C4-2B (cell line): ENCODE results near the gene DLX1.

Source experiments
- H3K27ac ChIP-seq: fragments of 450-650 bp; 2 replicates; pipeline ENCODE4 v1.5.1; 2017
- ZFX ChIP-seq: fragments of 450-650 bp; IDR thresholded peaks from 2 replicates; pipeline ENCODE4 v1.6.1; 2017
- TF ChIP-seq, protein P1 (sequence below): fragments of 450-650 bp; conservative IDR thresholded peaks from 2 replicates; pipeline ENCODE4 v1.5.1; 2017; ENCODE audit warnings: mild to moderate bottlenecking

DLX1 gene

DNA sequence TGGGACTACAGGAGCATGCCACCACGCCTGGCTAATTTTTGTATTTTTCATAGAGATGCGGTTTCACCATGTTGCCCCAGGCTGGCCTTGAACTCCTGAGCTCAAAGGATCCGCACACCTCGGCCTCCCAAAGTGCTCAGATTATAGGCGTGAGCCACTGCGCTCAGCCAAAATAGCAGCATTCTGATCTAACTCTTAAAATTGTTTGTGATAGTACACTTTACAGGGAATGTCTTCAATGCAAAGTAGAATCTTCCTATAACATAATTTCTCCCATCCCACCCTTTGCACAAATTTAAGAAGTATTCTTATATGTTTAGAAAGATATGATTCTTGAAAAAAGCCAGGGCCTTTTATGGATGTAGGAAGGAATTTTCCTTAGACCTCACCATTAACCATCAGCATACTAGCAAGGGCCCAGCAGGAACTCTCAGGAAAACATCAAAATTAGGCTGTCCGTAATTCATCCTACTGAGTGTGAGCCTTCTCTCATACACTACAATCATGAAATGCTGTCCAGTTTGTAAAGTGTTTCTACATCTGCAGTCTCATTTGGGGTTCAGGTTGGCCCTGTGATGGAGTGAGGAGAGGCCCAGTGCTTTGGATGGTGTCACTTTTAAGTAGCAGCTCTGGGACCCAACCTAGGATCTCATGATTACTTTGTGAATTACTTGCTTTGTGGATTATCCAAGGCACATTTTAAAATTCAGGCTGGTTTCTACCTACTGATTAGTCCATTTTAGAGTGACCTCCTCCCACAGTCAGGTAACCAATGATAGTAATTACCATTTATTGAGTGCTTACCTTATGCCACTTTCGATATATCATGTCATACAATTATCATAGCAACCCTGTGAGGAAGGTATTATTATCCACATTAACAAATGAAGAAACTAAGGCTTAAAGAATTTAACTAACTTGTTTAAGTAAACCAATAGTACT, 37.5 kb upstream of the DLX1 start:
- TF ChIP-seq, protein P1, sequence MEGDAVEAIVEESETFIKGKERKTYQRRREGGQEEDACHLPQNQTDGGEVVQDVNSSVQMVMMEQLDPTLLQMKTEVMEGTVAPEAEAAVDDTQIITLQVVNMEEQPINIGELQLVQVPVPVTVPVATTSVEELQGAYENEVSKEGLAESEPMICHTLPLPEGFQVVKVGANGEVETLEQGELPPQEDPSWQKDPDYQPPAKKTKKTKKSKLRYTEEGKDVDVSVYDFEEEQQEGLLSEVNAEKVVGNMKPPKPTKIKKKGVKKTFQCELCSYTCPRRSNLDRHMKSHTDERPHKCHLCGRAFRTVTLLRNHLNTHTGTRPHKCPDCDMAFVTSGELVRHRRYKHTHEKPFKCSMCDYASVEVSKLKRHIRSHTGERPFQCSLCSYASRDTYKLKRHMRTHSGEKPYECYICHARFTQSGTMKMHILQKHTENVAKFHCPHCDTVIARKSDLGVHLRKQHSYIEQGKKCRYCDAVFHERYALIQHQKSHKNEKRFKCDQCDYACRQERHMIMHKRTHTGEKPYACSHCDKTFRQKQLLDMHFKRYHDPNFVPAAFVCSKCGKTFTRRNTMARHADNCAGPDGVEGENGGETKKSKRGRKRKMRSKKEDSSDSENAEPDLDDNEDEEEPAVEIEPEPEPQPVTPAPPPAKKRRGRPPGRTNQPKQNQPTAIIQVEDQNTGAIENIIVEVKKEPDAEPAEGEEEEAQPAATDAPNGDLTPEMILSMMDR = no peak
- TF ChIP-seq ZFX = no peak
- H3K27ac ChIP-seq = no peak overlapping the region

DNA sequence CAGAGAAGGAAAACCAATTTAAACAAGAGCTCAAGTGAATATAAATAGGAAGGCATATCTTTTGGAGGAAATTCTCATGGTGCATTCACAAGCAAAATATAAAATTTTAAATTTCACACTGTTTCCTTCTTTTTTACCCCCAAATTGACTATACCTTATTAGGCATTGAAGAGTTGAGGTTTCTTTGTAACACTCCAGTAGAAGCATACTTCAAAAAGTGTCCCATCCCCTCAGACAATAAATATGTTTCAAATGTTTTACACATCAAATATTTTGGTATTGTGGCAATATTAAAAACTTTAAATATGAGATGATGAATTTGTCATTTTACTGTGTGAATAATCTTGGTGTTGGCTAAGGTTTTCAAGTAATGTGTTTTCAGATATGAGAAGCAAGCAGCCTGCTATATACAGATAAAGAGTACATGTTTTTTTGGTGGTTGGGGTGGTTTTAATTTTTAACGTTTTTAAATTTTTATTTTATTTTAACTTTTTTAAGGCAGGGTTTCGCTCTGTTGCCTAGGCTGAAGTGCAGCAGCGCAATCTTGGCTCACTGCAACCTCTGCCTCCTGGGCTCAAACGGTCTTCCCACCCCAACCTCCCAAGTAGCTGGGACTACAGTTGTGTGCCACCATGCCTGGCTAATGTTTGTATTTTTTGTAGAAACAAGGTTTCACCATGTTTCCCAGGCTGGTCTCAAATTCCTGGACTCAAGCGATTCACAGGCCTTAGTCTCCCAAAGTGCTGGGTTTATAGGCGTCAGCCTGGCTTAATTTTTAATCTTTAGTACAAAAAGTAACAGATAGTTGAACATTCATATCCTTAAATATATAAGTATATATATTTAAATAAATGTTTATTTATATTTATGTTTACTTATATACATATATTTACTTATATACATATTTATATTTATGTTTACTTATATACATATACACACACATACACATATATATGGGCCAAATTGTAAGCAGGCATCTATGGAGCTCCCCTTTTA, 36.5 kb upstream of the DLX1 start:
- TF ChIP-seq ZFX = no peak
- TF ChIP-seq, protein P1 = no peak
- H3K27ac ChIP-seq = no peak overlapping the region

- H3K27ac ChIP-seq = no peak overlapping the region
- TF ChIP-seq ZFX = no peak
- TF ChIP-seq, protein P1 = no peak
Observed at GRCh38 chr2:172049567-172050120, 35.7 kb upstream of the DLX1 start.

DNA sequence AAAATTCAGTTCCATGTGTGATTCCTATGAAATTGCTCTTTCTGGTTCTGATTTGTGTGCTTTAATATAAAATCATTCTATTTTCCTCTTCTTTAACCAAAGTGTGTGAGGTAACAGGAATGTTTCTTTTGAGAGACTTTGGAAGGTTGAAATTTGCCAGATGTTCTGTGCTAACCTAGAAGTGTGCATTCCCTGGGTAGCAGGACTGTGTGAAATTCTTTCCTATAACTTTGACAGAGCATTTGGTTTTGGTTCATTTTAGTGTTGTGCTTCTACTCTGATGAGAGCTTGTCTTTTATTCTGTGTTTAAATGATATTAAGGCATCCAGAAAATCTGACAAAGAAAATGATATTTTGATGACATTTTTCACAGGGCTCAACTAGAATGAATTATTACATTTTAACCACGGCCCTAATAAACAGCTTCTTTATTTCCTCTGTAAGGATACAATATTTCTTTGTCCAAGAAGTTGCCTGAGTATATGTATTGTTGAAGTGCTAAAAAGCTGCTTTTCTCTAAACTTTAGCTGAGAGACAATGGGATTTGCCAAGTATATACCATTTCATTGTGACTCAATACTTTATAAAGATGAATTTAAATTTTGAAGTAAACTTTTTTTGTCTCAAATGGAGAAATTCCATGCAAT, 34.7 kb upstream of the DLX1 start:
- H3K27ac ChIP-seq = no peak overlapping the region
- TF ChIP-seq, protein P1 = no peak
- TF ChIP-seq ZFX = no peak

DNA sequence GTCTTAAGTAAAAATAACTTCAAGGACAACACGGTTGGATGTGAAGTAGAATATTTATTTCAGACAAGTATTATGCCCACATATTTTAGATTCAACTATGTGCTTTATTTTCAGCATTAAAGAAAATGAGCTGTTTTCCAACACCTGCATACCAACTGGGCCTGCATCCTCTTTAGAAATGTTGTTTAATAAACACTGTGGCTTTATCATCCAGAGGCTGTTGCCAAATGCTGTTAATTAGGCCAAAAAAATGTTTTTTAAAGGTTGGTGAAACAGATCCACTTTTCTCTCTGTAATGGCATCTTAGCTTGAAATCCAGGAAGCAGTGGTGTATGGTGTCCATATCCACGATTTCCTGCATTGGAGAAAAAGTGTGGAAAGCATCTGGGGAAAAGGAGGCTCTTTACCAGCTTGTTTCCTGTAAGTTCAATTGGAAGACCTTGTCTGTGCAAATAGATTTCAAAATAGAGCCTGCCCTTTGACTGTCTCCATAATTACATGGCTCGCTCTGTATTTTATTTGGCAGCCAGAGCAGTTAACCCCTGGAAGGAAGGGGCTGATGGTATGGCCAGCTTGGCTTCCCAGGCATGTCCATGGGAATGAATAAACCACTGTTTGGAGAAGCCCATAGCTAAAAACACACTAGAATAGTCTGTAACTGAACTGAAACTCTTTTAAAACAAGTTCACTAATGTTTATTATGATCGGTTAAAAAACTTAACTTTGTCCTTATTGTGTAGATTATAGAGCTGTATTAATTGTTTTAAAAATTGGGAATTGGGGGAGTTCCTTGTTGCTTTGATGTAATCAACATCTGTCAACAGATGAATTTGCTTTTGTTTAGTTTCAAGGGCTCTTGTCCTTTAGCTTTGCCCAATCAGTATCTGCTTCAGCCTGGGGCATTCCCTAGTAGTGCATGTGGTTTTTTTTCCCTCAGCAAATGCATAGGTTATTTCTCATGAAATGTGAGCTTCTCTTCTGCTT, 33.0 kb upstream of the DLX1 start:
- no peak overlapping the region for H3K27ac ChIP-seq
- TF ChIP-seq, protein P1 = no peak
- TF ChIP-seq ZFX = no peak

DNA sequence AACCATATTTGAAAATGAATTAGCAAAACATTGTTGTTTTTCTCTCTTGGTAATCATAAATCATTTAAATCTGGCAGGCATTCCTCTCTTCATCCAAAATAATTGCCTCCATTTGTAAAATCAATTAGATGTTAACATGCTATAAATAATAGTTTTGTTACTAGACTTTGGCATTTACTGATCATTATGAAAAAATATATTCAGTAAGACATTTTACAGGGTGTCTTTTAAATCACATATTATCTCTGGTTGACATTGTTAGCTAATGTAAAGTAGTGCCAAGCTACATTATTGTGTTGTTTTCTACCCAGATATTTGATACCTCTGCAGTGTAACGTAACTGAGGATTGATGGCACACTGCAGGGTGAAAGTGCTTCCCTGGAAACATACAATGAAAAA, 31.8 kb upstream of the DLX1 start:
- H3K27ac ChIP-seq = no peak overlapping the region
- TF ChIP-seq ZFX = no peak
- TF ChIP-seq, protein P1 = no peak
